H1 (cell line): ENCODE results near the gene MPP2. TPM values are rescaled to one million over a fixed set of nuclear protein-coding genes. Genes with fewer than 3 reads are reported as not detected.

ENCODE experiments used
- CTCF ChIA-PET: fragments of 300-600 bp; sonication (Branson Sonifier 250); formaldehyde crosslinking; loops from one replicate; lab custom pipeline; 2021; ENCODE audit not compliant: partially characterized antibody; lab: Charles Lee
- POLR2A ChIA-PET: fragments of 300-600 bp; sonication (Branson Sonifier 250); formaldehyde crosslinking; loops from one replicate; lab custom pipeline; 2021; ENCODE audit warnings: inconsistent platforms; ENCODE audit not compliant: partially characterized antibody; lab: Charles Lee
- DNase-seq, 2 experiments: peaks; one replicate each; pipeline versions ENCODE4 v3.0.0 to v3.0.0-alpha.2; 2010 to 2022; ENCODE audit warnings: low spot score in 2 of 2, low read depth in 1 of 2, mixed read lengths in 1 of 2
- FAIRE-seq: peaks from 2 replicates; lab custom pipeline; 2011; peaks lifted over from hg19 to GRCh38; lab: Jason Lieb, UNC
- H2AFZ ChIP-seq: 2 replicates; pipeline ENCODE4 v1.8.1; 2012; ENCODE audit warnings: low read length, inconsistent platforms
- H2AK5ac ChIP-seq: 2 replicates; pipeline ENCODE4 v1.6.1; 2013; ENCODE audit warnings: low read depth, low read length
- H2BK120ac ChIP-seq: replicated peaks from 2 replicates; pipeline ENCODE3; 2013; ENCODE audit warnings: low read depth, low read length, inconsistent platforms
- H2BK12ac ChIP-seq: 2 replicates; pipeline ENCODE4 v1.6.1; 2013; ENCODE audit warnings: low read depth, low read length
- H2BK15ac ChIP-seq: 2 replicates; pipeline ENCODE4 v1.6.1; 2013; ENCODE audit warnings: low read length
- H2BK20ac ChIP-seq: 2 replicates; pipeline ENCODE4 v1.6.1; 2013; ENCODE audit warnings: low read length
- H2BK5ac ChIP-seq: 2 replicates; pipeline ENCODE4 v1.6.1; 2013; ENCODE audit warnings: low read depth, low read length
- H3K14ac ChIP-seq: 2 replicates; pipeline ENCODE4 v1.6.1; 2013; ENCODE audit warnings: inconsistent platforms; ENCODE audit not compliant: insufficient read length
- H3K18ac ChIP-seq: 2 replicates; pipeline ENCODE4 v1.6.1; 2013; ENCODE audit warnings: low read length; ENCODE audit errors: extremely low read depth
- H3K23ac ChIP-seq: 2 replicates; pipeline ENCODE4 v1.6.1; 2013; ENCODE audit warnings: inconsistent platforms; ENCODE audit not compliant: insufficient read length
- H3K23me2 ChIP-seq: 2 replicates; pipeline ENCODE4 v1.6.1; 2013; ENCODE audit warnings: low read depth, low read length
- H3K27ac ChIP-seq: 2 replicates; pipeline ENCODE4 v1.6.1; 2011; ENCODE audit warnings: low read depth, low read length, inconsistent platforms
- H3K27me3 ChIP-seq, 4 experiments: replicated peaks in 1 of 4; 1 replicate in 1 of 4; 2 replicates in 3 of 4; pipeline versions ENCODE4 v1.6.1 to v1.8.1; 2011 to 2013; ENCODE audit warnings: low read length in 3 of 4, mild to moderate bottlenecking in 3 of 4, inconsistent platforms in 2 of 4, mixed read lengths in 2 of 4, moderate library complexity in 1 of 4; ENCODE audit not compliant: control insufficient read depth in 3 of 4, insufficient read depth in 3 of 4; ENCODE audit errors: extremely low read depth in 1 of 4
- H3K36me3 ChIP-seq, 4 experiments: 2 replicates each; pipeline versions ENCODE4 v1.6.1 to v1.8.1; 2011 to 2013; ENCODE audit warnings: mild to moderate bottlenecking in 4 of 4, low read length in 3 of 4, moderate library complexity in 2 of 4, control low read depth in 1 of 4, inconsistent platforms in 1 of 4; ENCODE audit not compliant: insufficient read depth in 4 of 4, control insufficient read depth in 2 of 4
- H3K4ac ChIP-seq: replicated peaks from 2 replicates; pipeline ENCODE3; 2013; ENCODE audit warnings: low read length, low read depth, mixed read lengths, inconsistent platforms; ENCODE audit not compliant: insufficient read length
- H3K4me1 ChIP-seq, 4 experiments: replicated peaks in 1 of 4; 1 replicate in 1 of 4; 2 replicates in 3 of 4; pipeline versions ENCODE4 v1.6.1 to v1.8.1; 2011 to 2013; ENCODE audit warnings: low read length in 3 of 4, inconsistent platforms in 2 of 4, mixed read lengths in 1 of 4; ENCODE audit not compliant: insufficient read depth in 4 of 4, control insufficient read depth in 3 of 4
- H3K4me2 ChIP-seq, 2 experiments: 2 replicates each; pipeline versions ENCODE4 v1.6.1 to v1.8.1; 2011 to 2013; ENCODE audit warnings: low read depth in 2 of 2, low read length in 2 of 2, control low read depth in 1 of 2, inconsistent platforms in 1 of 2, mild to moderate bottlenecking in 1 of 2; ENCODE audit not compliant: insufficient read depth in 1 of 2
- H3K4me3 ChIP-seq, 4 experiments: fragments of 200-600, 300-600 bp in 1 of 4; sonication (generic), shearing (Covaris generic), sonication (Bioruptor Twin) in 1 of 4; 2 replicates each; pipeline versions ENCODE4 v1.5.1 to v1.8.1; 2011 to 2016; ENCODE audit warnings: low read length in 4 of 4, low read depth in 3 of 4, control low read depth in 2 of 4, inconsistent platforms in 2 of 4, mild to moderate bottlenecking in 2 of 4, mixed read lengths in 1 of 4, moderate library complexity in 1 of 4; ENCODE audit not compliant: insufficient read depth in 2 of 4; ENCODE audit errors: extremely low read depth in 1 of 4
- H3K56ac ChIP-seq: replicated peaks from 2 replicates; pipeline ENCODE3; 2013; ENCODE audit warnings: low read depth, mild to moderate bottlenecking, mixed read lengths, low read length, inconsistent platforms; ENCODE audit not compliant: insufficient read length
- H3K79me1 ChIP-seq: 2 replicates; pipeline ENCODE4 v1.6.1; 2013; ENCODE audit warnings: low read depth, low read length, control low read depth
- H3K79me2 ChIP-seq, 2 experiments: 2 replicates each; pipeline versions ENCODE4 v1.6.1 to v1.8.1; 2012 to 2013; ENCODE audit warnings: low read length in 2 of 2, mild to moderate bottlenecking in 2 of 2, inconsistent platforms in 1 of 2; ENCODE audit not compliant: insufficient read depth in 2 of 2, control insufficient read depth in 1 of 2
- H3K9ac ChIP-seq, 4 experiments: replicated peaks in 1 of 4; 1 replicate in 1 of 4; 2 replicates in 3 of 4; pipeline versions ENCODE4 v1.6.1 to v1.8.1; 2011 to 2013; ENCODE audit warnings: low read depth in 3 of 4, low read length in 3 of 4, control low read depth in 2 of 4, mild to moderate bottlenecking in 2 of 4, moderate library complexity in 2 of 4, inconsistent platforms in 1 of 4; ENCODE audit errors: extremely low read depth in 1 of 4
- H3K9me3 ChIP-seq, 2 experiments: 2 replicates each; pipeline versions ENCODE4 v1.6.1 to v1.8.1; 2012 to 2013; ENCODE audit warnings: mild to moderate bottlenecking in 2 of 2, moderate library complexity in 2 of 2, control low read depth in 1 of 2, inconsistent platforms in 1 of 2, low read depth in 1 of 2, low read length in 1 of 2, mixed read lengths in 1 of 2; ENCODE audit not compliant: insufficient read depth in 2 of 2
- H4K20me1 ChIP-seq, 2 experiments: replicated peaks in 1 of 2; 2 replicates each; pipeline versions ENCODE3 to v1.8.1; 2011 to 2013; ENCODE audit warnings: inconsistent platforms in 2 of 2, low read length in 2 of 2, mild to moderate bottlenecking in 1 of 2; ENCODE audit not compliant: insufficient read depth in 2 of 2, control insufficient read depth in 1 of 2
- H4K5ac ChIP-seq: 2 replicates; pipeline ENCODE4 v1.6.1; 2013; ENCODE audit warnings: low read length, low read depth, mixed read lengths, inconsistent platforms; ENCODE audit not compliant: insufficient read length
- H4K8ac ChIP-seq: 2 replicates; pipeline ENCODE4 v1.8.0; 2013; ENCODE audit warnings: mild to moderate bottlenecking, moderate library complexity, low read length, inconsistent platforms; ENCODE audit not compliant: insufficient read depth; ENCODE audit errors: extremely low read depth
- H4K91ac ChIP-seq: replicated peaks from 2 replicates; pipeline ENCODE3; 2013; ENCODE audit warnings: low read length, mixed read lengths, inconsistent platforms; ENCODE audit not compliant: insufficient read length
- ATF3 ChIP-seq: IDR thresholded peaks from 2 replicates; pipeline ENCODE4 v1.6.1; 2011; ENCODE audit warnings: low read depth, mild to moderate bottlenecking, low read length; ENCODE audit not compliant: insufficient read depth
- BCL11A ChIP-seq, 2 experiments: IDR thresholded peaks; one replicate each; pipeline ENCODE4 v1.6.1; 2011; ENCODE audit warnings: low read depth in 2 of 2, low read length in 2 of 2, mild to moderate bottlenecking in 2 of 2
- CHD1 ChIP-seq: IDR thresholded peaks from 2 replicates; pipeline ENCODE4 v1.6.1; 2012; ENCODE audit warnings: low read depth, low read length, improper control_type of control experiment
- CHD2 ChIP-seq: IDR thresholded peaks from 2 replicates; pipeline ENCODE4 v1.6.1; 2012; ENCODE audit warnings: low read length, improper control_type of control experiment
- CTBP2 ChIP-seq: IDR thresholded peaks from 2 replicates; pipeline ENCODE4 v1.7.0; 2011; ENCODE audit warnings: borderline replicate concordance, mild to moderate bottlenecking, moderate library complexity, mixed read lengths, low read length; ENCODE audit not compliant: insufficient read depth, insufficient read length
- MAX ChIP-seq: IDR thresholded peaks from 2 replicates; pipeline ENCODE4 v1.6.1; 2012; ENCODE audit warnings: inconsistent platforms
- NRF1 ChIP-seq: IDR thresholded peaks from 2 replicates; pipeline ENCODE4 v1.6.1; 2011; ENCODE audit warnings: mild to moderate bottlenecking, low read depth, low read length, improper control_type of control experiment
- POLR2A ChIP-seq, 2 experiments: IDR thresholded peaks; 1 replicate in 1 of 2; 2 replicates in 1 of 2; pipeline ENCODE4 v1.6.1; 2011; ENCODE audit warnings: low read depth in 2 of 2, low read length in 2 of 2, mild to moderate bottlenecking in 2 of 2; ENCODE audit errors: control extremely low read depth in 1 of 2
- RNF2 ChIP-seq: fragments of 200-900, 300-1000 bp; sonication (generic); IDR thresholded peaks from 2 replicates; pipeline ENCODE4 v1.7.1; 2016; ENCODE audit warnings: borderline replicate concordance, low read depth, mild to moderate bottlenecking, antibody characterized with exemption, low read length; ENCODE audit not compliant: poor library complexity, severe bottlenecking; ENCODE audit errors: missing control alignments
- SAP30 ChIP-seq: fragments of 300-600 bp; sonication (generic); IDR thresholded peaks from 2 replicates; pipeline ENCODE4 v1.7.1; 2012; ENCODE audit warnings: low read length, moderate library complexity, mild to moderate bottlenecking, inconsistent platforms; ENCODE audit not compliant: insufficient read depth, insufficient replicate concordance
- TAF7 ChIP-seq: optimal IDR thresholded peaks from 2 replicates; pipeline ENCODE3; 2011; ENCODE audit warnings: low read depth, mild to moderate bottlenecking, inconsistent platforms, low read length, moderate library complexity, borderline replicate concordance
- TCF12 ChIP-seq: IDR thresholded peaks from 2 replicates; pipeline ENCODE4 v1.6.1; 2011; ENCODE audit warnings: low read depth, mild to moderate bottlenecking, low read length
- ZNF274 ChIP-seq: IDR thresholded peaks from 2 replicates; pipeline ENCODE4 v1.7.0; 2012; ENCODE audit warnings: low read length, borderline replicate concordance; ENCODE audit errors: extremely low read depth
- WGBS, 2 experiments: shearing (Covaris generic) in 1 of 2; methylation state at CpG; one replicate each; pipeline versions ENCODE4 v1.1.6 to v1.1.7; 2013 to 2015; ENCODE audit warnings: low lambda C conversion rate in 2 of 2, mixed read lengths in 2 of 2, inconsistent platforms in 1 of 2, low coverage in 1 of 2, missing lambda C conversion rate in 1 of 2; ENCODE audit not compliant: insufficient replicate concordance in 2 of 2, insufficient coverage in 1 of 2, insufficient read length in 1 of 2; ENCODE audit errors: extremely low coverage in 1 of 2, missing lambda C conversion rate in 1 of 2; 5-methylcytosine and 5-hydroxymethylcytosine counted together
- polyA plus RNA-seq, 7 experiments: library from polyadenylated mRNA; depleted of rRNA in 3 of 7; stranded (reverse) in 5 of 7; unstranded in 2 of 7; fragments of >200 nt in 5 of 7; fragments of 200-250 nt in 2 of 7; gene quantifications; 1 replicate in 5 of 7; 2 replicates in 1 of 7; 4 replicates in 1 of 7; pipeline versions ENCODE4 v1.2.1 to v1.2.3, GENCODE V29; 2011 to 2013; ENCODE audit warnings: missing spikeins in 2 of 7, mixed read lengths in 2 of 7
- total RNA-seq: library from RNA; stranded (reverse); fragmentation: NEBNext Ultra II Directional; extraction: Animal tissue kit (Norgen Biotek cat#: 25700); gene quantifications from 2 replicates; pipeline ENCODE4 v1.2.1, GENCODE V29; 2021

Gene MPP2
- total and polyA plus RNA-seq, 2 of the 8 experiments (the other 6 are each of a cell fraction or from before 2014, with no cell fraction given): 30.9 to 34.1 TPM

- ChIA-PET POLR2A (no interaction called here), CTCF (interaction anchor here (0.8 to 10.0 kb wide), 3 partner anchors 26 to 84 kb away, joined by 3 to 403 read pairs (median 4); partner anchors contain the start of genes CD300LG and MPP2)
- H2BK120ac ChIP-seq: no peak overlapping the region
- no peak overlapping the region for H3K56ac ChIP-seq
- H2BK15ac ChIP-seq: no peak overlapping the region; the same call in 1 of the 2 replicates
- no peak overlapping the region for H3K4me3 ChIP-seq
- no peak overlapping the region for H2BK20ac ChIP-seq
- H4K8ac ChIP-seq: no peak overlapping the region
- no peak overlapping the region for H4K91ac ChIP-seq
- no peak overlapping the region for H3K9ac ChIP-seq
- no peak overlapping the region for H3K14ac ChIP-seq
- H3K23ac ChIP-seq: no peak overlapping the region
- H3K27ac ChIP-seq: no peak overlapping the region
- H3K4ac ChIP-seq: no peak overlapping the region
- no peak overlapping the region for H2AK5ac ChIP-seq
- H3K79me2 ChIP-seq: no peaks in the 10 kb centered on the region
- H3K23me2 ChIP-seq: no peaks in the 10 kb centered on the region
- H4K5ac ChIP-seq: no peak overlapping the region
- no peak overlapping the region for H2BK12ac ChIP-seq
- no peaks in the 10 kb centered on the region for H3K9me3 ChIP-seq
- H3K27me3 ChIP-seq: peaks cover 0 to 3% (median 0%) of the 10 kb centered on the region in 4 experiments; a peak in 1 of 7 replicates
- 78% methylated on average over 6 of the region's 6 CpGs; no CpG with 5 or more reads in 1 of the 2 experiments for whole genome bisulfite sequencing, 2 experiments
- no peak overlapping the region for H3K4me2 ChIP-seq
- H3K36me3 ChIP-seq: no peaks in the 10 kb centered on the region
- FAIRE-seq (no peak), DNase-seq (no peak)
- no peaks in the 10 kb centered on the region for H3K79me1 ChIP-seq
- H4K20me1 ChIP-seq: peaks cover 0 to 2% of the 10 kb centered on the region in 2 experiments
- peaks cover 0 to 2% (median 2%) of the 10 kb centered on the region in 4 experiments; a peak in 5 of 7 replicates for H3K4me1 ChIP-seq
- H2BK5ac ChIP-seq: no peak overlapping the region
- no peak overlapping the region for H2AFZ ChIP-seq
- H3K18ac ChIP-seq: no peak overlapping the region
- TF ChIP-seq SAP30 (no peak), TAF7 (no peak), ATF3 (no peak), RNF2 (no peak), MAX (no peak), NRF1 (no peak), BCL11A (IDR thresholded peaks at IDR 0.05; ENCODE audit: low read depth in 2 of 2, low read length in 2 of 2) (no peak), TCF12 (no peak), POLR2A (IDR thresholded peaks at IDR 0.05; ENCODE audit: control extremely low read depth in 1 of 2, low read depth in 2 of 2, low read length in 2 of 2) (no peak), CHD2 (no peak), CTBP2 (no peak), ZNF274 (no peak), CHD1 (no peak)
Measured at GRCh38 chr17:43873815-43874214, 33.5 kb downstream of the MPP2 start.
